ENCODE measurements around the gene JARID2. TPM values are rescaled to one million over a fixed set of nuclear protein-coding genes. Genes with fewer than 3 reads are reported as not detected.

The JARID2 gene
- total RNA-seq, 2 experiments from 2014 or later = 19.0 to 19.5 TPM

DNA sequence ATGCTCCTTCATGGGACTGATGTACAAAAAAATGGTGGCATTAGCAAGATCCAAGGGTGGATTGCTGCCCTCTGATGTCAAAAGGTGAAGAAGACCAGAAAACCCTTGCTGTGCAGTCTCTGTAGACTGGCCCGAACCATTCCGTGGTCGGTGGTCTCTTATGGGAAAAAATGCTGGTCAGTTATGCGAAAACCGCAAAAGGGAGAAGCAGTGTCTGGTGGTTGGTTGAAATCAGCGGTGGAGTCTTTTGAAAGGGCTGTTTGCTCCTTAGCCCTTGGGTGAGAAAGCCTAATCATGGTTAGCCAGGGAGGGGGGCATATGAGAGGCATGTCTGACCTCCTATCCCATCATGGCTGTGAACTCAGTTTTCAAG, 308.8 kb downstream of the JARID2 start:
- Histone ChIP-seq H3K79me2 (ENCODE audit: insufficient read depth, low read depth, low read length) (no peaks in the 10 kb centered on the region), H3K9me2 (ENCODE audit: insufficient read depth, low read length) (no peaks in the 10 kb centered on the region), H3K4me3 (ENCODE audit: low read depth, low read length, poor library complexity, severe bottlenecking) (no peak overlapping the region), H3K9me3 (ENCODE audit: low read length) (no peaks in the 10 kb centered on the region), H3K4me1 (ENCODE audit: insufficient read depth, low read length, poor library complexity, severe bottlenecking) (peaks cover 31% of the 10 kb centered on the region), H3K4me2 (ENCODE audit: low read length) (no peak overlapping the region), H2AFZ (ENCODE audit: low read length) (no peak overlapping the region), H3K27ac (ENCODE audit: low read depth, low read length, poor library complexity, severe bottlenecking) (no peak overlapping the region), H3K36me3 (ENCODE audit: insufficient read depth, low read length) (no peaks in the 10 kb centered on the region), H4K20me1 (ENCODE audit: insufficient read depth, low read length) (no peaks in the 10 kb centered on the region)
- no TSS peak for BruUV-seq (replicated peaks)
- TF ChIP-seq, protein P1, sequence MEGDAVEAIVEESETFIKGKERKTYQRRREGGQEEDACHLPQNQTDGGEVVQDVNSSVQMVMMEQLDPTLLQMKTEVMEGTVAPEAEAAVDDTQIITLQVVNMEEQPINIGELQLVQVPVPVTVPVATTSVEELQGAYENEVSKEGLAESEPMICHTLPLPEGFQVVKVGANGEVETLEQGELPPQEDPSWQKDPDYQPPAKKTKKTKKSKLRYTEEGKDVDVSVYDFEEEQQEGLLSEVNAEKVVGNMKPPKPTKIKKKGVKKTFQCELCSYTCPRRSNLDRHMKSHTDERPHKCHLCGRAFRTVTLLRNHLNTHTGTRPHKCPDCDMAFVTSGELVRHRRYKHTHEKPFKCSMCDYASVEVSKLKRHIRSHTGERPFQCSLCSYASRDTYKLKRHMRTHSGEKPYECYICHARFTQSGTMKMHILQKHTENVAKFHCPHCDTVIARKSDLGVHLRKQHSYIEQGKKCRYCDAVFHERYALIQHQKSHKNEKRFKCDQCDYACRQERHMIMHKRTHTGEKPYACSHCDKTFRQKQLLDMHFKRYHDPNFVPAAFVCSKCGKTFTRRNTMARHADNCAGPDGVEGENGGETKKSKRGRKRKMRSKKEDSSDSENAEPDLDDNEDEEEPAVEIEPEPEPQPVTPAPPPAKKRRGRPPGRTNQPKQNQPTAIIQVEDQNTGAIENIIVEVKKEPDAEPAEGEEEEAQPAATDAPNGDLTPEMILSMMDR (conservative IDR thresholded peaks at IDR 0.05; ENCODE audit: low read length) = no peak
- no peak for TF ChIP-seq EZH2phosphoT487 (IDR thresholded peaks at IDR 0.05; ENCODE audit: borderline replicate concordance, low read depth, low read length)
- ChIA-PET POLR2A (no interaction called here), CTCF (ENCODE audit: unreplicated experiment) (no interaction called here)
- no peak for DNase-seq (ENCODE audit: low spot score)
- intact Hi-C loops (cut with micrococcal nuclease; ENCODE audit: unreplicated experiment) = no loop called here

DNA sequence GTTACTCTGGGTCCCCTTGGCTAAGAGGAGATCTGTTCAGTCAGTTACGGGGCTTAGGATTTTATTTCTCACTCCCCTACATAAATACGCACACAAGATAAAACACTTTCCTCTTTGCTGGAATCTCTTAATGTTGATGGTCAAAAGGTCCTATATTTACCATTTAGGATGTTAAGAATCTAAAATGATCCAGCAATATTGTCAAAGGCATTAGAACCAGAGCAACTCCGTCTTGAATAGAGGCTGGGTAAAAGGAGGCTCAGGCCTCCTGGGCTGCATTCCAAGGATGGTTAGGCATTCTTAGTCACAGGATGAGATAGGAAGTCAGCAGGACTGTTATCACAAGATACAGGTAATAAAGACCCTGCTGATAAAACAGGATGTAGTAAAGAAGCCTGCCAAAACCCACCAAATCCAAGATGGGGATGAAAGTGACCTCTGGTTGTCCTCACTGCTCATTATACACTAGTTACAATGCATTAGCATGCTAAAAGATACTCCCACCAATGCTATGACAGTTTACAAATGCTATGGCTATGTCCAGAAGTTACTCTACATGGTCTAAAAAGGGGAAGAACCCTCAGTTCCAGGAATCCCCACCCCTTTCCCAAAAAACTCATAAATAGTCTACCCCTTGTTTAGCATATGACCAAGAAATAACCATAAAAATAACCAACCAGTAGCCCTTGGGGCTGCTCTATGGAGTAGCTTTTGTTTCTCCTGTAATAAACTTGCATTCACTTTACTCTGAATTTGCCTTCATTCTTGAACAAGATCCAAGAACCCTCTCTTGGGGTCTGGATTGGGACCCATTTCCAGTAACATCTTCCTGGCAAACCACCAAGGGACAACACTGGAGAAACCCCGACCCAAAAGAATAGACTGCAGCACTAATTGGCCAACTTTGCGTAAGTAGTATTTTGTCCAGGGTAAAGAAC, 309.5 kb downstream of the JARID2 start:
- Histone ChIP-seq H3K27ac (ENCODE audit: low read depth, low read length, poor library complexity, severe bottlenecking) (no peak overlapping the region), H3K4me2 (ENCODE audit: low read length) (no peak overlapping the region), H4K20me1 (ENCODE audit: insufficient read depth, low read length) (no peaks in the 10 kb centered on the region), H3K36me3 (ENCODE audit: insufficient read depth, low read length) (no peaks in the 10 kb centered on the region), H3K79me2 (ENCODE audit: insufficient read depth, low read depth, low read length) (no peaks in the 10 kb centered on the region), H3K9me3 (ENCODE audit: low read length) (no peaks in the 10 kb centered on the region), H3K4me1 (ENCODE audit: insufficient read depth, low read length, poor library complexity, severe bottlenecking) (peaks cover 24% of the 10 kb centered on the region), H3K9me2 (ENCODE audit: insufficient read depth, low read length) (no peaks in the 10 kb centered on the region), H2AFZ (ENCODE audit: low read length) (no peak overlapping the region), H3K4me3 (ENCODE audit: low read depth, low read length, poor library complexity, severe bottlenecking) (no peak overlapping the region)
- CTCF ChIA-PET (ENCODE audit: unreplicated experiment) = no interaction called here
- POLR2A ChIA-PET = no interaction called here
- intact Hi-C loops (cut with micrococcal nuclease; ENCODE audit: unreplicated experiment) = no loop called here
- DNase-seq (ENCODE audit: low spot score) = no peak
- TF ChIP-seq EZH2phosphoT487 (IDR thresholded peaks at IDR 0.05; ENCODE audit: borderline replicate concordance, low read depth, low read length) = no peak
- TF ChIP-seq, protein P1 (conservative IDR thresholded peaks at IDR 0.05; ENCODE audit: low read length) = no peak
- BruUV-seq (replicated peaks) = no TSS peak

DNA sequence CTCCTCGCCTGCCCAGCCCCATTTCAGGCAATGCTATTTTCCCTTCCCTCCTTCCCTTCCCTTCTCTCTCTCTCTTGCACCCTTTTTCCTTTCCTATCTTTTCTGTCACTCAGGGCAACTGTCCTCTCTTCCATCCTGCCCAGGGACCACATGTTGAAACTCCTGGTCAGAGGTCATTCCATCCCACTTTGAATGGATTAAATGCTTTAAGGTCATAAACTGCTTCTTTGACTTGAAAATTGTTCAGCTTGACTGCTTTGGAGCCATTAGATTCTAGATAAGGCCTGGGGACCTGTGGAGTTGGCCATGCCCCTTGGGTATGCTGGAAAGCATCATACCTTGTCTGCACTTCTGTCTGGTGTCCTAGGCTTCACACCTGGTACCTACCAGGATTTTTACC, 310.8 kb downstream of the JARID2 start:
- no peak overlapping the region for H2AFZ ChIP-seq (ENCODE audit: low read length)
- BruUV-seq (replicated peaks) = no TSS peak
- no peaks in the 10 kb centered on the region for H4K20me1 ChIP-seq (ENCODE audit: insufficient read depth, low read length)
- TF ChIP-seq, protein P1 (conservative IDR thresholded peaks at IDR 0.05; ENCODE audit: low read length) = no peak
- no peak for TF ChIP-seq EZH2phosphoT487 (IDR thresholded peaks at IDR 0.05; ENCODE audit: borderline replicate concordance, low read depth, low read length)
- no peaks in the 10 kb centered on the region for H3K9me2 ChIP-seq (ENCODE audit: insufficient read depth, low read length)
- H3K79me2 ChIP-seq (ENCODE audit: insufficient read depth, low read depth, low read length) = no peaks in the 10 kb centered on the region
- no peak for DNase-seq (ENCODE audit: low spot score)
- H3K4me3 ChIP-seq (ENCODE audit: low read depth, low read length, poor library complexity, severe bottlenecking) = no peak overlapping the region
- no peaks in the 10 kb centered on the region for H3K9me3 ChIP-seq (ENCODE audit: low read length)
- H3K36me3 ChIP-seq (ENCODE audit: insufficient read depth, low read length) = no peaks in the 10 kb centered on the region
- no peak overlapping the region for H3K4me2 ChIP-seq (ENCODE audit: low read length)
- no peak overlapping the region for H3K27ac ChIP-seq (ENCODE audit: low read depth, low read length, poor library complexity, severe bottlenecking)
- peaks cover 11% of the 10 kb centered on the region for H3K4me1 ChIP-seq (ENCODE audit: insufficient read depth, low read length, poor library complexity, severe bottlenecking)
- ChIA-PET CTCF (ENCODE audit: unreplicated experiment) (no interaction called here), POLR2A (interaction anchor here (0.5 kb wide), 1 partner anchor 569 kb away, joined by 3 read pairs; no protein-coding TSS in a partner anchor)
- intact Hi-C loops (cut with micrococcal nuclease; ENCODE audit: unreplicated experiment) = no loop called here
